PC-9 (cell line): ENCODE results near the gene C1orf167.

Experiments
- CTCF ChIP-seq: fragments of 200-600 bp; sonication (generic); conservative IDR thresholded peaks from 2 replicates; pipeline ENCODE4 v1.6.1; 2017; ENCODE audit warnings: mixed run types, antibody characterized with exemption, mild to moderate bottlenecking, moderate library complexity
- EZH2 ChIP-seq: fragments of 200-600 bp; sonication (generic); IDR thresholded peaks from 2 replicates; pipeline ENCODE4 v1.8.0; 2017; ENCODE audit warnings: antibody characterized with exemption, low read depth

- TF ChIP-seq CTCF (no peak), EZH2 (no peak)
Observed at GRCh38 chr1:11740258-11741192, 21.5 kb upstream of the C1orf167 start.
